Erythroblast (primary cell): ENCODE measurements around the gene GPRIN1.

Experiments used
- DNase-seq, 2 experiments: peaks; one replicate each; lab custom pipeline; 2025; lab: John Stamatoyannopoulos, UW
- GATA1 ChIP-seq: IDR thresholded peaks from 2 replicates; pipeline ENCODE4 v1.6.1; 2011; ENCODE audit warnings: low read depth, mild to moderate bottlenecking, control low read depth, low read length, moderate library complexity
- POLR2A ChIP-seq: IDR thresholded peaks from 2 replicates; pipeline ENCODE4 v1.6.1; 2011; ENCODE audit warnings: mild to moderate bottlenecking, low read length

GPRIN1 gene

DNA sequence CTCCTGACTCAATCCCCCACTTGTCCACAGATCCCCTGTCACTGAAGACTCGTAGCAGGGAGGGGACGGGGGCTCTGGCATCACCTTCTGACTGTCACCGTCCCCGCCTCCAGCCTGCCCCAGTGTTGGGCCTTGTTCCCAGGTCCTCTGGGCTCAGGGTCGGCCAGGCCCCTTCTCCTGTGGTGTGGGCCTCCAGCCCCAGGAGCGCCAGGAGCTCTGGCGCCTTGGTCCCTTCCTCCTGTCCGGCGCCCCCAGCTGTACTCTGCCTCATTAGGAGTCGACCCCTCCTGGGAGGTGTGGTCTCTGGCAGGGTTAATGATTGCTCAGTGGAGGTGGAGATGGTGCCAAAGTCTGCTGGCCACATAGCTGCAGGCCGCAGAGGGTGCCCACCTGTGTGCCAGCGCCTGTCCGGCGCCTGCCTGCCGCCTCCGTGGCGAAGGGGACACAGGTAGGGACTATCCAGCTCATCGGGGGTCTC, 61.0 kb downstream of the GPRIN1 start, which contains the start of gene CDHR2:
Gene CDHR2, plus strand, starts transcription at position 376 of the 478 bp plus-strand sequence. CDS start 16,011 bp downstream, outside the sequence.
- DNase-seq, result no peak
- TF ChIP-seq POLR2A (no peak), GATA1 (no peak)

- no peak for DNase-seq
These were observed 62.2 kb downstream of the GPRIN1 start for GRCh38 chr5:176547802-176548201.

More at GRCh38 chr5:176547802-176548201, 62.2 kb downstream of the GPRIN1 start:
- TF ChIP-seq POLR2A (no peak), GATA1 (no peak)
